ENCODE measurements around the gene CPSF2.
"Not testable (repeated sequence)": the region's sequence is repeated elsewhere in the genome, so short reads cannot be mapped to it uniquely, and the experiment has no call there.

Gene CPSF2

DNA sequence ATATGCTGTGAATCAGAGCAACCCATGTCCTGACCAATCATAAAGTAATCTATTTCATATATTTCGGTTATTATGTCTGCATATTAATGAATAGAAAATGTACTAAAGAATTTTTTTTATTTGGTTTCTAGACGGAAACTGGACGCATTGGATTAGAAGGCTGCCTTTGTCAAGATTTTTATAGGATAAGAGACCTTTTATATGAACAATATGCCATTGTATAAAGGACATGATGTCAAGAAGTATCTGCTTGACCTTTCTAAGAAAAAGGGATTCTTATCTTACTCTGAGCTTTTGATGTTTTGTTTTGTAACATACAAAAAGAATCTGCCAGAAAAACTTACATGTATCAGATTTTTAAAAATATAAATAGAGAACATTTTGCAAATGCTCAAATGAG, 39.8 kb downstream of the CPSF2 start:
- no peak for DNase-seq

DNA sequence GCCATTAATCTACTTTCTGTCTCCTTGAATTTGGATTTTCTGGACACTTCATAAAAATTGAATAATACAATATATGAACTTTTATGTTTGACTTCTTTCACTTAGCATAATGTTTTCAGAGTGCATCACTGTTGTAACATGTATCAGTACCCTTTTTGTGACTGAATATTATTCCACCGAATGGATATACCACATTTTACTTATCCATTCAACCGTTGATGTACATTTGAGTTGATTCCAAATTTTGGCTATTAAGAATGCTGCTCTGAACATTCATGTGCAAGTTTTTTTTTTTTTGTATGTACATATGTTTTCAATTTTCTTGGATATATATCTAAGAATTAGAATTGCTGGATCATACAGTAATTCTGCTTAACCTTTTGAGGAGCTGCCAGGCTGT, 43.2 kb downstream of the CPSF2 start:
- no peak for DNase-seq

DNA sequence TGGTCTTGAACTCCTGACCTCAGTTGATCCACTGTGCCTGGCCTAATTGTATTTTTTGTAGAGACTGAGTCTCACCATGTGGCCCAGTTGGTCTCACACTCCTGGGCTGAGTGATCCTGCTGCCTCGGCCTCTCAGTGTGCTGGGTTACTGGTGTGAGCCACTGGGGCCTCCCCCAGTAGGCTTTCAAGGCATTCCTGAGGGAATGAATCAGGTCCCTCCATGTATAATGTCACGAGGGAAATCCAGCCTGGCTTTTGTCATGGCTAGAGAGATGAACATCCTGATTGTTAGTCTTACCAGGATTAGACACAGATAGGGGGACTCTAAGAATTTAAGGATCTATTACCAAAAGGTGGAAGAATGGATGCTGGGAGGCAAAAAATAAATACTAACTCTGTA, 51.9 kb downstream of the CPSF2 start:
- DNase-seq, result no peak

DNA sequence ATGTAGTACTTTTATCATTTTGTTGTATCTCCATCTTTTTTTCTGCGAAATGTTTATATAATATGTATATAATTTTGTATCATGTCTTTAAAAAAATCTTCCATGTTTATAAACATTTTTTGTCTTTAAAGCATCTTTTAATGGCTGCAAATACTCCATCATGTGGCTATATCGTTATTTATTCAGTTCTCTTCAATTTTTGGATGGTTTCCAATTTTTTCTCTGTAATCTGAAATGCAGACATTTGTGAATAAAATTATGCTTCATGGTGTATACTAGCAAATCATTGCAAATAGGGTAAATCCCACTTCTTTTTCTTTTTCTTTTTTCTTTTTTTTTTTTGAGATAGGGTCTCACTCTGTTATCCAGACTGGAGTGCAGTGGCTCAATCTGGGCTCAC, 54.0 kb downstream of the CPSF2 start:
- no peak for DNase-seq

DNA sequence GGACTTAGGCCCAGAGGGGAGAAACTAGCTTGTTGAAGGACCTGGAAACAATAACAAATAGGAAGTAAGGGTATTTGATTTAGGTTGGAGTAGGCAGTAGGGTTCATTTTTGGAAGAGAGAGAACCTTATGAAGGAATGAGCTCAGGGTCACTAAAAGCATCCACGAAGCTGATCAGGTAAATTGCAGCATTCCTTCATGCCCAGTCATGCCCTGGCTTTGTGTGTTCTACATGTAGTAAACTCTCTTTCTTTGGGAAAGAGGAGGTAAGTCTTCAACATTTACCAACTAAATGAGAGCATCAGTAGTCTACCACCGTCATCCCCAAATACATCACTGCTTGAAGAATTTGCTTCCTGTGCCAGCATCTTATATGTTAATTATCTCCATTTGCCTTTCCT, 54.7 kb downstream of the CPSF2 start:
- no peak for DNase-seq

DNA sequence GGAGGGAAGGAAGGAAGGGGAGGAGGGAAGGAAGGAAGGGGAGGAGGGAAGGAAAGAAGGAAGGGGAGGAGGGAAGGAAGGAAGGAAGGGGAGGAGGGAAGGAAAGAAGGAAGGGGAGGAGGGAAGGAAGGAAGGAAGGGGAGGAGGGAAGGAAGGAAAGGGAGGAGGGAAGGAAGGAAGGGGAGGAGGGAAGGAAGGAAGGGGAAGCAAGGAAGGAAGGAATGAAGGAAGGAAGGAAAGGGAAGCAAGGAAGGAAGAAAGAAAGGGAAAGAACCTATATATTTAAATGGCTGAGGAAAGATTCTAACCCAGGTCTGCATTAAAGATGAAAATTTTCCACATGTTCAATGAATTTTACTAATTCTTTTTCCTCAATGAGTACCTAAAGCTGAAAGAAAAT, 57.4 kb downstream of the CPSF2 start:
- not testable (repeated sequence) for DNase-seq

DNA sequence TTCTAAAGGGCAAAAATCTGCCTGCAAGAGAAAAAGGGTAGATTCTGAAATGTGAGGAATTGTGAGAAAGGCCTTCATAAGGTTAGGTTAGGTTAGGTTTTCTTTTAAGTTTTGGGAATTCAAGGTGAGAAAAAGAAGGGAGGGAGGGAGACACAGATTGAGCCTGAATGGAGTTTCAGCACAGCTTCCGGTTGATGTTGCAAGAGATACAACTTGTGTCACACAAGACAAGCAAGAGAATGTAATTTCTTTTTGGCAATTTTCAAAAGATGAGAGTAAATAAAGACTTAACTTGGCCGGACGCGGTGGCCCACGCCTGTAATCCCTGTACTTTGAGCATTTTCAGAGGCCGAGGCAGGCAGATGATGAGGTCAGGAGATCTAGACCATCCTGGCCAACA, 63.8 kb downstream of the CPSF2 start:
- DNase-seq, result no peak

DNA sequence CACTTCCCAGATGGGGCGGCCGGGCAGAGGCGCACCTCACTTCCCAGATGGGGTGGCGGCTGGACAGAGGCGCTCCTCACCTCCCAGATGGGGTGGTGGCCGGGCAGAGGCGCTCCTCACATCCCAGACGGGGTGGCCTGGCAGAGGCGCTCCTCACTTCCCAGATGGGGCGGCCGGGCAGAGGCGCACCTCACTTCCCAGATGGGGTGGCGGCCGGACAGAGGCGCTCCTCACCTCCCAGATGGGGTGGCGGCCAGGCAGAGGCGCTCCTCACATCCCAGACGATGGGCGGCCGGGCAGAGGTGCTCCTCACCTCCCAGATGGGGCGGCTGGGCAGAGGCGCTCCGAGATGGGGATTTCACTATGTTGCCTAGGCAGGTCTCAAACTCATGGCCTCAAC, 65.8 kb downstream of the CPSF2 start:
- not testable (repeated sequence) for DNase-seq

DNA sequence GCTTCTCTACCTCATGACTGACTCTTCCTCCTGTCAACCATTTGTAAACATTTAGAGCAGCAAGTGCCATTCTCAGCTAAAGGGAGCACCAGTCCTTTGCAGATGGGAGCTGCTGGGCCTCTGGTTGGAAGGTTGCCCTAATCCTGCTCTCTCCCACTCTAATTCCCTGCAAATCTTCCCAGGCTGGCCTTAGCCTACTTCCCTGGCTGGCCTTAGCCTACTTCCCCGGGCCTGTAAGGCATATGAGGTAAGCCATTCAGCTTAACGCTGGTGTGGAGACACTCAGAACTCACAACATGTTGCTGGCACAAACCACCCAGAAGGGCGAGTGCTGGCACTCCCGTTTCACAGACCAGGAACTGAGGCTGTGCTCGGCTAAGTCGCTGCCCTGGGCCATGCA, 69.0 kb downstream of the CPSF2 start:
- no peak for DNase-seq

DNA sequence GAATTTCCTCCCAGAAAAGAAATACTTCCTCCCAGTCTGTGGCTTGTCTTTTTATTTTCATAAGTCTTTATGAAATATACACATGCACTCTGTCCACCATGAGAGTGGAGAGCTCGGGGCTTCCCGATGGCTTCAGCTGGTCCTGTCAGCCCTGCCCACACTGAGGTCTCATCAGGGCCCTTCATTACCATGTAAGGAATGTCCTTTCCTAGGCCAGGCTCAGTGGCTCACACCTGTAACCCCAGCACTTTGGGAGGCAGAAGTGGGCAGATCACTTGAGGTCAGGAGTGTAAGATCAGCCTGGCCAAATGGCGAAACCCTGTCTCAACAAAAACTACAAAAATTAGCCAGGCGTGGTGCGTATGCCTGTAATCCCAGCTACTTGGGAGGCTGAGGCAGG, 77.0 kb downstream of the CPSF2 start:
- DNase-seq, result no peak

DNA sequence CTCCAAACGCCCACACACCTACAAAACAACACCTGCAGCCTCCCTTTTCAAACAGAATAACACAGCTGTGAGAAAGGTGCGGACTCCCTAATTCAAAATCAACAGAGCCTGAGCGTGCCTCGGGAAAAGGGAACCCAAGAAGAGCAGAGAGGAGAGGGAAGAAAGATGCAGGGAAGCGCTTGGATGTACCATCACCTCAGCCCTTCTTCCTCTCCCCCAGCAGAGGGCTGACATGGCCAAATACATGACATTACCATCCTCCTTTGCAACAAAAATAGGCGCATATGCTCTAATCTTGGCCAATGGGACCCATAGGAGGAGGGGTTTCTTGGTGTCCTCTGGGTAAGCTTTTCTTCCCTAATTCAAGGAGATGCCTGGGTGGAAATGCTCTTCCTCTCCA, 78.0 kb downstream of the CPSF2 start:
- no peak for DNase-seq

DNA sequence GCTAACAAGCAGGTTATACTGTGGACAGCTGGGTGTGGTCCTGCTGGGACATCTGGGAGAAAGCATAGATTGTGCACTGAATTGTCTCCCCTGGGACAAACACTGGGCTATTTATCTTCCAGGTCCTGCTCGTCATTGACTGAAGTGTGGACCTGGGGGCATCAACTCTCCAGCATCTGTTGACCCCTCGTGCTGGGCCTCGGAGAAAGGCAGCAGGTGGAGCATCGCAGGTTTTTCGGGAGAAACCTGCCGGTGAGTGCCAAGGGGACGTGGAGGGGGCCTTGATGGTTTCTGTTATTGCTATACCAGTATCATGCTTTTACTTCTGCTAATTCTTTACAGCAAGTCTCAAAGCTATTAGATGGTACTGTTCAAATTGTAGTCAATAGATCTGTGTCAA, 81.3 kb downstream of the CPSF2 start:
- no peak for DNase-seq

DNA sequence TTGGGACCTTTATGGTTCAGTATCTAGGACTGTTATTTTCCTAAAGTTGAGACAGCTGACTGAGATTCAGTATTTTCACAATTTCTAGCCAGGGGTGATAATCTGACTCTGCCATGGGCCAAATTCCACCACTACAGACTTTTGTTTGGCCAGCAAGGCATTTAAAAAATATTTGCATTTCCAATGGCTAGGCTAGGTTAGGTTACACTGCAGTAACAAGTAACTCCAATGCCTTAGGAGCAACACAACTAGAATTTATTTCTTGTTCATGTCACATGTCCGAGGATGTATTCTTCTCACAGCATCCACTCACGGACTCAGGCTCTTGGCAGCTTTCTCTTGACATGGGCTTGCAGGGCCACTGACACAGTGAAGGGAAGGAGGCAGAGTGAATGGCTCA, 83.0 kb downstream of the CPSF2 start:
- DNase-seq, result no peak

DNA sequence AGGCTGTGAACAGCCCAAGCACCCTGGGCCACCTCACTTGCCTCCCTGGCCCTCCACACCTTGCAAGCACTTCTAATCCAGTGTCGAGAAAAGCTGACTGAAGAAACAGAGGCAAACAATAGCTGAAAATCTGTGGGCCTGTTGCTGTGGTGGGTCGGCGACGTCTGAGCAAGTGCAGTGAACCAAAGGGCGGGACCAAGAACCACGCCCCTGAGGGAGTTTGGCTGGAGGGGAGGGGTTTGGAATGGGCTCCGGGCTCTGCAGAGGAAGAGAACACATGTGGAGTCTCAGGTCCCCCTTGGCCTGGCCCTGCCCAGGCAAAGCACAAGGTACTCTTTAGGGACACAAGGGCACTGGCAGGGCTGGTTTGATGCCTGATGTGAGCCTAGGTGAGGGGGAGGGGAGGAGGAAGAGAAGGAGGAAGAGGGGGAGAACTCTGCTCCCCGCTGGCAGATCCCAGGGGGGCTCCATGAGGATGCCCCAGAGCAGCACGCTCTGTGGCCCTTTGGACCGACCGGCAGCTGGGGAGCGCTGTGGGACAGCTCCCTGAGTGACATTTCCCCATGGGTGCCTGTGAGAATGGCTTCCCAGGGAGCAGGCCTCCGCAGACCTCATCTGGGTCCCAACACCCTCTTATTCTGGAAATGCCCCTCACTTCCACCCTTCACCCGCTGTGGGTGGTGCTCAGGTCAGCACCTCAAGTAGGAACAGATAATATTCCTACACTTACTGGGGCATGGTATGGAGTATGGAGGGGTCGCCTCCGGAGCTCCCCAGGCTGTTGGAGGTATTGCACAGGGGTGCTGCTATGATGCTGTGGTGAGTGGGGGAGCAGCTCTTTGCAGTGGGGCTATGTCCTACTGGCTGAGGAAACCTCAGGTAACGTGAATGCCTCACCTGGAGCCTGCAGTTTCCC, 85.5 kb downstream of the CPSF2 start:
- no peak for DNase-seq

DNA sequence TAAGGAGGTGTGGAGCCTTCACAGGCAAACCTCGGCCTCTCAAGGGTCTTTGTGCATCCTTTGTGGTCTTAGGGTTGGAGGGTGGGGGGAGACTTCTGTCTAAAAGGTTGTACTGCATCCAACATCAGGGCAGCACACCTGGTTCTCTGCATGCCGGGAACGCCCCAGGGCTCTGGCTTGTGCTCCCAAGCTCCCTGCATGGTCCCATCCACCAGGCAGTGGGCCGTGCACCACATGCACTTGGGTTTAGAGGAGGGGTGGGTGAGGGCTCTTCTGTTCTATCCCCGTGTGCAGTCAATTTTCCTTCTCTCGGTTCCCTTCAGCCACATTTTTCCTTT, 86.1 kb downstream of the CPSF2 start:
- no peak for DNase-seq

DNA sequence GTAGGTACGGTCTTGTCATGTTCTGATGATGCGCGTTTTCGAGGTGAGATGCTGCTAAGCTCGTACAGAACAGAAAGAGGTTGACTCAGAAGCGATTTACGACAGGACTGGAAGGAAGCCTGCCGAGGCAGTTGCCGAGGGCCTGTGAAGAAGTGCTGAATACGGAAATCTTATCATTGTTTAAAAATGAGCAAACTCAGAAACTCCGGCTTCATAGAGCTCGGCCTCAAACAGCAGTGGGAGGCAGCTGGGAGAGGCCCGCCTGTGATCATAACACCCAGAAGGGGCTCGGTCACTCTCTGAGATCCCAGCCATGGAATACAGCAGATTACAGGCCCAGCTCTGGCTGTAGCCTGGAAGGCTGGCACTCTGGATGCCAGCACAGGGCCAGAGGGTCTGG, 87.4 kb downstream of the CPSF2 start:
- DNase-seq, result no peak

DNA sequence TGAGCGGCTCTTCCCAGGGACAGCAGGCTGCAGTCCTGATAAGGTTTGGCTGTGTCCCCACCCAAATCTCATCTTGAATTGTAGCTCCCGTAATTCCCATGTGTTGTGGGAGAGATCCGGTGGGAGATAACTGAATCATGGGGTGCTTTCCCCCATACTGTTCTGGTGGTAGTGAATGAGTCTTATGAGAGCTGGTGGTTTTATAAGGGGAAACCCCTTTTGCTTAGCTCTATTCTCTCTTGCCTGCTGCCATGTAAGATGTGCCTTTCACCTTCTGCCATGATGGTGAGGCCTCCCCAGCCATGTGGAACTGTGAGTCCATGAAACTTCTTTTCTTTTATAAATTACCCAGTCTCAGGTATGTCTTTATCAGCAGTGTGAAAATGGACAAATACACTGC, 91.4 kb downstream of the CPSF2 start:
- DNase-seq, result not testable (repeated sequence)

DNA sequence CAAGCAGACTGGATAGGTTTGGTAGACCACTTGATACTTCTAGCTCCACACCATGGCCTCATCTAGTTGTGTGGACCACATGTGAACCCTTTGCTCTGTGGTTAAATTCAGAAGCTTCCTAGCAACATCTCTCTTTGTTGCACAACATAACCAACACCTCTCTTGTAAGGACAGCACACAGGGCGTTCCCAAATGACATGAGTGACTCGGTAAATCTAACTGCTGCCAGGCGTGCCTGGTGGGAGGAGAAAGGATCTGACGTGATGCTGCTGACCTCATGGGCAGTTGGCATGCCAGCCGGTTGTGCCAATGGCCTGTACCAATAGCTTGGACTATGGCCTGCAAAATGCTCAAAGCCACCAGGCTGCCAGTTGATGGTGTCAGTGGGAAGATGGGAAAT, 93.8 kb downstream of the CPSF2 start:
- DNase-seq, result no peak

DNA sequence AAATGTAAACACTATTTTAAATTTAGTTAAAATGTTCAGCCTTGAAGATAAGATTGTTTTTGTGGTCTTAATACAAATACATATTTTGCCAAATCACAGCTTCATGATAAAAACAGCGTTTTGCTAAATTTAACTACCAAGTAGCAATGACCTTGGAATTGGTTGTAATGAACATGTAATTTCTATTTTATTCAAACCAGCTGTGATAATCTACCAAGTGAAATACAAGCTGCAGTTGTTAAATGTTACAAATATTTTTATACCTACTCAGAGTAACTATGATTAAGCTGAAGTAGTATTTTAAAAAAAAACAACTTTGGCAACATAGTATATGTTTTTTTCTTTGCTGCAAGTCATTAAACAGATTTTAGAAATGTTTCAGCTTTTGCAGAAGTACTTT, 96.2 kb downstream of the CPSF2 start:
- DNase-seq, result no peak

All from NCI-H1048 (cell line).